Thyroid gland (tissue), 4 donors: ENCODE measurements around the gene ANGPT4.

Source experiments
- CTCF ChIP-seq, 6 experiments: fragments of 200-600 bp in 3 of 6; fragments of 450-650 bp in 3 of 6; sonication (generic) in 3 of 6; IDR thresholded peaks; one replicate each; pipeline ENCODE4 v1.5.1; 2016 to 2019; ENCODE audit warnings: antibody characterized with exemption in 6 of 6, mild to moderate bottlenecking in 2 of 6, inconsistent platforms in 1 of 6, moderate library complexity in 1 of 6
- POLR2A ChIP-seq, 2 donors: fragments of 450-650 bp; IDR thresholded peaks; one replicate each; pipeline ENCODE4 v1.6.1; 2017; ENCODE audit warnings: antibody characterized with exemption in 2 of 2, mild to moderate bottlenecking in 2 of 2, moderate library complexity in 1 of 2

GRCh38 chr20:952196-952795, 36.2 kb upstream of the ANGPT4 start:
- TF ChIP-seq CTCF (IDR thresholded peaks at IDR 0.05) (no peak), POLR2A (IDR thresholded peaks at IDR 0.05) (no peak)
